Measurements from ENCODE around the gene CLMP.
"Not testable (repeated sequence)": the region's sequence is repeated elsewhere in the genome, so short reads cannot be mapped to it uniquely, and the experiment has no call there.

Gene CLMP

GRCh38 chr11:123159183-123159857 is 35.7 kb downstream of the CLMP start:
- H3K4me3 Mint-ChIP-seq = no peak overlapping the region

DNA sequence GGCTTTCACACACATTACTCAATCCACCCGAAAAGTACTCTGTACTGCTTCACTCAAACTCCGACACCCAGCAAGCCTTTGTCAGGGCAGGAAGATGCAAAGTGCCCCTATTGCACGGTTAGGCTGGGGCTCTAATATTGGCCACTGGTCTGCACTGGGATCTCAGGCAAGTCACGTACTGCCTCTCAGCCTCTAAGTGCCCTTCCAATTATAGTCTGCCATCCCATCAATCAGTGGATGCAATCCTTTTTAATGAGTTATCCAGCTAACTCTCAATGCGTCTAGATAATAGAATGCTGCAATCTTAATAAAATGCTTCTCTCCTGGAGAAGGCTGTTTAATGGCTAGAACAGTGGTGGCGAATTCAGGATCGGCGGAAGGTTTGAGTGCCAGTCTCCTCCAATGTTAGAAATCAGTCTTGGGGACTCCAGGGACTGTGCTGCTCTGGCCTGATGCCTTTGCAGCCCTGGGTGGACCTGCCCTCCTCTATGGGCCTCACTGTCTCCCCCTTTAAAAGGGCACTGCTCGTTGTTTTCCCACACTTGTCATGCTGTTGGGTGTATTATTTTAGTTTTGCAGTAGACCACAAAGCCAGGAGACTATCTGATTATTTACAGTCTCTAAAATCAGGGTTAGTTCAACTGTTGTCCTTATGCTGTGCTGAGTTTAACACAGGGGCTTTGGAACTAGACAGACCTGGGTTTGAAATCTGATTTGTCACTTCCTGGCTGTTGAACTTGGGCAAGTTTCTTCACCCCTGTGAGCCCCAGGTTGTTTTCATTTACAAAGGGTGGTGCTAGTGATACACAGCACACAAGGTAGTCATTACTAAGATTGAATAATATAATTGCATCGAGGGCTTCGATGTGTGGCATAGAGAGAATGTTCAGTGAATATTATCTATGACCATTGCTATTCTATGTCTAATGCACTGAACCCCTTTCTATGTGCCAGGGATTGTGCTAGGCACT is 36.7 kb downstream of the CLMP start:
- Mint-ChIP-seq H3K27ac (no peak overlapping the region), H3K4me1 (ENCODE audit: low read depth) (peaks cover 6% of the 10 kb centered on the region), H3K36me3 (ENCODE audit: low read depth) (no peaks in the 10 kb centered on the region), H3K9me3 (no peaks in the 10 kb centered on the region), H3K27me3 (ENCODE audit: low read depth) (peaks cover 2% of the 10 kb centered on the region), H3K4me3 (no peak overlapping the region)
- DNase-seq (ENCODE audit: low spot score) = no peak

More at GRCh38 chr11:123159183-123159857, 35.7 kb downstream of the CLMP start:
- H3K4me1 Mint-ChIP-seq (ENCODE audit: low read depth) = peaks cover 6% of the 10 kb centered on the region
- peaks cover 2% of the 10 kb centered on the region for H3K27me3 Mint-ChIP-seq (ENCODE audit: low read depth)
- H3K9me3 Mint-ChIP-seq = no peaks in the 10 kb centered on the region
- DNase-seq (ENCODE audit: low spot score) = no peak
- H3K27ac Mint-ChIP-seq = no peak overlapping the region
- H3K36me3 Mint-ChIP-seq (ENCODE audit: low read depth) = no peaks in the 10 kb centered on the region

GRCh38 chr11:123152951-123153350 is 42.1 kb downstream of the CLMP start:
- H3K27me3 Mint-ChIP-seq (ENCODE audit: low read depth) = peaks cover 10% of the 10 kb centered on the region
- H3K27ac Mint-ChIP-seq = no peak overlapping the region
- H3K4me3 Mint-ChIP-seq = no peak overlapping the region
- no peak for DNase-seq (ENCODE audit: low spot score)
- no peaks in the 10 kb centered on the region for H3K9me3 Mint-ChIP-seq
- H3K4me1 Mint-ChIP-seq (ENCODE audit: low read depth) = no peaks in the 10 kb centered on the region
- no peaks in the 10 kb centered on the region for H3K36me3 Mint-ChIP-seq (ENCODE audit: low read depth)

GRCh38 chr11:123152346-123152745 is 42.7 kb downstream of the CLMP start:
- H3K27me3 Mint-ChIP-seq (ENCODE audit: low read depth); H3K9me3 Mint-ChIP-seq; H3K4me1 Mint-ChIP-seq (ENCODE audit: low read depth): not testable (repeated sequence)

DNA sequence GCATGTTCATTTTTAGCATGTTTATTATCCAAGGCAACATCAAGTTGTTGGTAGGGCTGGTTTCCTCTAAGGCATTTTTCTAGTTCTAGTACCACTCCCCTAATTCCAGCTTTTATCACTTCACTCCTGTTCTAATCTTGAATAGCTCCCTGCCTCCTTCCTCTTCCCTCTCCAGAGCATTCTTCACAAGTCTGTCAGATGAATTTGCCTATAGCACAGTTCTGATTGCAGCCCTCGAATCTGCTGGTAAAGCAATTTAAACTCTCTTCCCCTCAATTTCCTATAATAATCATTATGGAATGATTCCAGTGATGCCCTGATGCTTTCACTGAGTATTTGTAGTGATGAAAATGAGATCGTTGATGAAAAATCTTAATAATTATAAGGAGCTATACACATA is 43.3 kb downstream of the CLMP start:
- no peaks in the 10 kb centered on the region for H3K9me3 Mint-ChIP-seq

More at GRCh38 chr11:123152346-123152745, 42.7 kb downstream of the CLMP start:
- H3K36me3 Mint-ChIP-seq (ENCODE audit: low read depth); H3K4me3 Mint-ChIP-seq; DNase-seq (ENCODE audit: low spot score); H3K27ac Mint-ChIP-seq: not testable (repeated sequence)

DNA sequence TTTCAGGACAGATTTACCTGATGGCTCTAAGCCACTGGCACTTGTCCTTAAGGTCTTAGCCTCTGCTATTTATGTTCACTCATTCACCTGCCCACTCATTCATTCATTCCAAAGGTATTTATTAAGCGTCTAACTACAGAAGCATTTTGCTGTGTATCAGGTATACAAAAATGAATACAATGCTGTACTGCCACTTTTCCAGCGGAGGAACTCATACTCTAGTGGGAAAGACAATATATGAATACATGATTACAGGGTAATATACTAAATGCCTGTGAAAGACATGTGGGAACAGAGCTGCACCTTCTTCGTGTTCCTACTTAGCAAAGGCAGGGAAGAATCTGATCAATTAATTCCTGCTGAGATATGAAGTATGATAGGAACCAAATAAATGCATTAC is 43.7 kb downstream of the CLMP start:
- no peaks in the 10 kb centered on the region for H3K9me3 Mint-ChIP-seq
- H3K36me3 Mint-ChIP-seq (ENCODE audit: low read depth) = no peaks in the 10 kb centered on the region
- no peak for DNase-seq (ENCODE audit: low spot score)
- no peak overlapping the region for H3K27ac Mint-ChIP-seq
- H3K4me1 Mint-ChIP-seq (ENCODE audit: low read depth) = no peaks in the 10 kb centered on the region
- H3K27me3 Mint-ChIP-seq (ENCODE audit: low read depth) = peaks cover 10% of the 10 kb centered on the region
- no peak overlapping the region for H3K4me3 Mint-ChIP-seq

More for the DNA sequence above, 43.3 kb downstream of the CLMP start:
- H3K27ac Mint-ChIP-seq = no peak overlapping the region
- DNase-seq (ENCODE audit: low spot score) = no peak
- H3K27me3 Mint-ChIP-seq (ENCODE audit: low read depth) = peaks cover 10% of the 10 kb centered on the region
- H3K36me3 Mint-ChIP-seq (ENCODE audit: low read depth) = no peaks in the 10 kb centered on the region
- no peak overlapping the region for H3K4me3 Mint-ChIP-seq
- no peaks in the 10 kb centered on the region for H3K4me1 Mint-ChIP-seq (ENCODE audit: low read depth)

- DNase-seq (ENCODE audit: low spot score) = no peak
Observed at GRCh38 chr11:123150882-123151281, 44.2 kb downstream of the CLMP start.

DNA sequence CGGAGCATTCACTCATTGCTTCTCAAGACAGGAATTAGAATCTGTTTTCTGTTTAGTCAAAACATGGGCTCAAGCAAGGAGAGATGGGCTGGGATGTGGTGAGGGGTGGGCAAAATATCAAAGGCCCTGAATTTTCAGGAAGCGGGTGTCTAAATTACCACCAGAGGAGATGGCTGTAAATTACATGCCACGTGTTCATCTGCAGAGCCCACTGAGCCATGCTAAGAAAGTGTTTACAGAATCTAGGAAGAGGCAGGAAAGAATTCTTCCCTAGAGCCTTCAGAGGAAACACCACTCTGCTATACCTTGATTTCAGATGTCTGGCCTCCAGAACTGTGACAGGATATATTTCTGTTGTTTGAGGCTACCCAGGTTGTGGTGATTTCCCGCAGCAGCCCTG is 46.1 kb downstream of the CLMP start:
- Mint-ChIP-seq H3K4me3 (no peak overlapping the region), H3K27me3 (ENCODE audit: low read depth) (peaks cover 10% of the 10 kb centered on the region), H3K4me1 (ENCODE audit: low read depth) (no peaks in the 10 kb centered on the region), H3K36me3 (ENCODE audit: low read depth) (no peaks in the 10 kb centered on the region), H3K27ac (no peak overlapping the region), H3K9me3 (no peaks in the 10 kb centered on the region)
- no peak for DNase-seq (ENCODE audit: low spot score)

More at GRCh38 chr11:123150882-123151281, 44.2 kb downstream of the CLMP start:
- H3K27me3 Mint-ChIP-seq (ENCODE audit: low read depth) = peaks cover 10% of the 10 kb centered on the region
- H3K4me1 Mint-ChIP-seq (ENCODE audit: low read depth) = no peaks in the 10 kb centered on the region
- no peak overlapping the region for H3K27ac Mint-ChIP-seq
- H3K9me3 Mint-ChIP-seq = no peaks in the 10 kb centered on the region
- no peak overlapping the region for H3K4me3 Mint-ChIP-seq
- H3K36me3 Mint-ChIP-seq (ENCODE audit: low read depth) = no peaks in the 10 kb centered on the region

GRCh38 chr11:123145661-123146060 is 49.4 kb downstream of the CLMP start:
- H3K4me1 Mint-ChIP-seq (ENCODE audit: low read depth) = no peaks in the 10 kb centered on the region
- H3K4me3 Mint-ChIP-seq = no peak overlapping the region
- no peaks in the 10 kb centered on the region for H3K9me3 Mint-ChIP-seq
- DNase-seq (ENCODE audit: low spot score) = no peak
- peaks cover 5% of the 10 kb centered on the region for H3K27me3 Mint-ChIP-seq (ENCODE audit: low read depth)
- no peak overlapping the region for H3K27ac Mint-ChIP-seq
- H3K36me3 Mint-ChIP-seq (ENCODE audit: low read depth) = no peaks in the 10 kb centered on the region

- no peaks in the 10 kb centered on the region for H3K4me1 Mint-ChIP-seq (ENCODE audit: low read depth)
- no peak overlapping the region for H3K4me3 Mint-ChIP-seq
- peaks cover 5% of the 10 kb centered on the region for H3K27me3 Mint-ChIP-seq (ENCODE audit: low read depth)
- DNase-seq (ENCODE audit: low spot score) = no peak
- H3K36me3 Mint-ChIP-seq (ENCODE audit: low read depth) = no peaks in the 10 kb centered on the region
- H3K9me3 Mint-ChIP-seq = no peaks in the 10 kb centered on the region
- H3K27ac Mint-ChIP-seq = no peak overlapping the region
Observed at GRCh38 chr11:123145220-123145619, 49.8 kb downstream of the CLMP start.

DNA sequence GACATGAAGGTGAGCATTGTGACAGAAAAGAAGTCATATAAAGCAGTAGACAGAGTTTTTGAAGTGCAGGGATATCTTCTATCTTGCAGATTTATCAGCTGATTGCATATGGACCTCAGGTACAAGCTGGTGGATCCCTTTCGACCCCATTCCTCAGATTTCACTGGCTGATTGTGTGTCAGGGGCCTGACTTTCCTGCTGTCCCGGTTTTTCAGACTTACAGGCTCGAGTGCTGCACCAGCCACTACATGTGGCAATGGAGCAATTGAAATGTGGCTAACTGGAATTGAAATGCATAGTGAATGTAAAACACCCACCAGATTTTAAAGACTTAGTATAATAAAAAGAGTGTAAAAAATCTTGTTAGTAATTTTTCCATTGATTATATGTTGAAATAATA is 50.3 kb downstream of the CLMP start:
- Mint-ChIP-seq H3K4me3 (no peak overlapping the region), H3K36me3 (ENCODE audit: low read depth) (no peaks in the 10 kb centered on the region), H3K9me3 (no peaks in the 10 kb centered on the region), H3K27ac (no peak overlapping the region), H3K4me1 (ENCODE audit: low read depth) (no peaks in the 10 kb centered on the region), H3K27me3 (ENCODE audit: low read depth) (peaks cover 2% of the 10 kb centered on the region)
- no peak for DNase-seq (ENCODE audit: low spot score)

DNA sequence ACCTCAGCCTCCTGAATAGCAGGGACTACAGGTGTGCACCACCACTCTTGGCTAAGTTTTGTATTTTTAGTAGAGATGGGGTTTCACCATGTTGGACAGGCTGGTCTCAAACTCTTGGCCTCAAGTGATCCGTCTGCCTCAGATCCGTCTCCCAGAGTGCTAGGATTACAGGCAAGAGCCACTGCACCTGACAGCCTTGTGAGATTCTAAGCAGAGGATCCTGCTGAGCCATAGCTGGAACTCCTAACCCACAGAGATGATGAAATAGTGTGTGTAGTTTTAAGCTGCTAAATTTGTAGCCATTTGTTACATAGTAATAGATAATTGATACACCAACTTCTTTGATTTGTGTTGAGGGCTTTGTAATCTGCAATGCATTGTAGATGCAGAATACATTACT is 51.1 kb downstream of the CLMP start:
- Mint-ChIP-seq H3K9me3 (no peaks in the 10 kb centered on the region), H3K27me3 (ENCODE audit: low read depth) (peaks cover 2% of the 10 kb centered on the region), H3K4me1 (ENCODE audit: low read depth) (no peaks in the 10 kb centered on the region), H3K27ac (no peak overlapping the region), H3K36me3 (ENCODE audit: low read depth) (no peaks in the 10 kb centered on the region), H3K4me3 (no peak overlapping the region)
- no peak for DNase-seq (ENCODE audit: low spot score)

GRCh38 chr11:123143476-123143875 is 51.6 kb downstream of the CLMP start:
- Mint-ChIP-seq H3K9me3 (no peaks in the 10 kb centered on the region), H3K4me3 (no peak overlapping the region), H3K27me3 (ENCODE audit: low read depth) (peaks cover 2% of the 10 kb centered on the region), H3K4me1 (ENCODE audit: low read depth) (no peaks in the 10 kb centered on the region), H3K27ac (no peak overlapping the region), H3K36me3 (ENCODE audit: low read depth) (no peaks in the 10 kb centered on the region)
- no peak for DNase-seq (ENCODE audit: low spot score)

GRCh38 chr11:123139206-123139605 is 55.8 kb downstream of the CLMP start:
- DNase-seq (ENCODE audit: low spot score) = no peak
- Mint-ChIP-seq H3K36me3 (ENCODE audit: low read depth) (no peaks in the 10 kb centered on the region), H3K9me3 (no peaks in the 10 kb centered on the region), H3K27ac (no peak overlapping the region), H3K4me3 (no peak overlapping the region), H3K27me3 (ENCODE audit: low read depth) (no peaks in the 10 kb centered on the region), H3K4me1 (ENCODE audit: low read depth) (no peaks in the 10 kb centered on the region)

Data from T-helper 2 cell treated with Interferon-gamma antibody and Interleukin-4, amounts not matched to agents 5 μg/mL and 100 μg/mL, for 36 hours (primary cell).